Bronchial epithelial cell (primary cell): ENCODE results near the gene FOXRED1. TPM values are rescaled to one million over a fixed set of nuclear protein-coding genes. Genes with fewer than 3 reads are reported as not detected.
A peak's percentile ranks its signal among the peaks of the same experiment; 100 is the strongest.

Experiments
- DNase-seq: peaks from one replicate; pipeline ENCODE4 v3.0.0-alpha.2; 2010; ENCODE audit warnings: low read depth
- FAIRE-seq: peaks from 2 replicates; lab custom pipeline; 2011; peaks lifted over from hg19 to GRCh38; lab: Jason Lieb, UNC
- H3K27me3 ChIP-seq: 2 replicates; pipeline ENCODE4 v1.5.1; 2011; ENCODE audit warnings: low read length; ENCODE audit not compliant: control insufficient read depth, insufficient read depth
- H3K36me3 ChIP-seq: 2 replicates; pipeline ENCODE4 v1.5.1; 2011; ENCODE audit warnings: low read length; ENCODE audit not compliant: control insufficient read depth, insufficient read depth
- H3K4me3 ChIP-seq: 2 replicates; pipeline ENCODE4 v1.5.1; 2011; ENCODE audit warnings: mild to moderate bottlenecking, low read depth, low read length, control low read depth
- total RNA-seq: library from RNA; depleted of rRNA; stranded (reverse); fragments of >200 nt; gene quantifications from 2 replicates; pipeline ENCODE4 v1.2.1, GENCODE V29; 2014
- TF ChIP-seq, protein P1 (sequence below): IDR thresholded peaks from 2 replicates; pipeline ENCODE4 v1.5.1; 2011; ENCODE audit warnings: mild to moderate bottlenecking, moderate library complexity, low read length, control low read depth, inconsistent platforms; ENCODE audit not compliant: insufficient read depth, severe bottlenecking

Gene FOXRED1
- total RNA-seq, 1 donor from 2014 or later, result 16.8 TPM

DNA sequence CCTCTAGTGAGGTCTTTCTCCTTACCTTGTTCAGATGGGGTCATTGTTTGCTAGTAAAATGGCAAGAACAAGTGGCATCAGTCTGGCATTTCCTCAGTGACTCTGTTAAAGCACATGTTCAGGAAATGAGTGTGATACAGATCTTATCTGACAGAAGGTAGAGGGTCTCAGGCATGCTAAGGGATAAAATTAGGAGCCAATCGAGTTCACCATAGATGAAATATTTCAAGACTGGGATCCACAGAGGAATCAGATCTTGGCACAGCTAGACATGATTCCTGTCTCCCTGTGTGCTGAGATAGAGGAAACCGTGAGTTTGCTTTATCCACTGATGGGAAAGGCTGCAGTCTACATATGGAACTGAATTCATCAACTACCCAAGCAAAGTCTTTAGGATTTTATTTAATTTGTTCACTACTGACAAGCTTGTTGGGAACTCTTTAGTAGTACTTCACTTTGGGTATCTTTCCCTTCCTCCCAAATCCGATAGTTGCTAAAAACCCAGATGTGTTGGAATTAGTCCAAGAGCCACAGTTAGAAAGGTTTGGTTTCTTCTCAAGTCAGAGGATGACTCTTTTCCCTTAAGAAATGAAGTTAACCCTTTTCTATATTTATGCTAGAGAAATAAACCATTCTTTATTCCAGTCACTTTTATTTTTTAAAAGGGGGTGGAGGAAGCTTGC, 39.0 kb upstream of the FOXRED1 start:
- TF ChIP-seq, protein P1, sequence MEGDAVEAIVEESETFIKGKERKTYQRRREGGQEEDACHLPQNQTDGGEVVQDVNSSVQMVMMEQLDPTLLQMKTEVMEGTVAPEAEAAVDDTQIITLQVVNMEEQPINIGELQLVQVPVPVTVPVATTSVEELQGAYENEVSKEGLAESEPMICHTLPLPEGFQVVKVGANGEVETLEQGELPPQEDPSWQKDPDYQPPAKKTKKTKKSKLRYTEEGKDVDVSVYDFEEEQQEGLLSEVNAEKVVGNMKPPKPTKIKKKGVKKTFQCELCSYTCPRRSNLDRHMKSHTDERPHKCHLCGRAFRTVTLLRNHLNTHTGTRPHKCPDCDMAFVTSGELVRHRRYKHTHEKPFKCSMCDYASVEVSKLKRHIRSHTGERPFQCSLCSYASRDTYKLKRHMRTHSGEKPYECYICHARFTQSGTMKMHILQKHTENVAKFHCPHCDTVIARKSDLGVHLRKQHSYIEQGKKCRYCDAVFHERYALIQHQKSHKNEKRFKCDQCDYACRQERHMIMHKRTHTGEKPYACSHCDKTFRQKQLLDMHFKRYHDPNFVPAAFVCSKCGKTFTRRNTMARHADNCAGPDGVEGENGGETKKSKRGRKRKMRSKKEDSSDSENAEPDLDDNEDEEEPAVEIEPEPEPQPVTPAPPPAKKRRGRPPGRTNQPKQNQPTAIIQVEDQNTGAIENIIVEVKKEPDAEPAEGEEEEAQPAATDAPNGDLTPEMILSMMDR, result no peak
- H3K36me3 ChIP-seq, result no peaks in the 10 kb centered on the region
- H3K27me3 ChIP-seq, result no peaks in the 10 kb centered on the region
- DNase-seq (no peak), FAIRE-seq (no peak)
- H3K4me3 ChIP-seq, result no peak overlapping the region

DNA sequence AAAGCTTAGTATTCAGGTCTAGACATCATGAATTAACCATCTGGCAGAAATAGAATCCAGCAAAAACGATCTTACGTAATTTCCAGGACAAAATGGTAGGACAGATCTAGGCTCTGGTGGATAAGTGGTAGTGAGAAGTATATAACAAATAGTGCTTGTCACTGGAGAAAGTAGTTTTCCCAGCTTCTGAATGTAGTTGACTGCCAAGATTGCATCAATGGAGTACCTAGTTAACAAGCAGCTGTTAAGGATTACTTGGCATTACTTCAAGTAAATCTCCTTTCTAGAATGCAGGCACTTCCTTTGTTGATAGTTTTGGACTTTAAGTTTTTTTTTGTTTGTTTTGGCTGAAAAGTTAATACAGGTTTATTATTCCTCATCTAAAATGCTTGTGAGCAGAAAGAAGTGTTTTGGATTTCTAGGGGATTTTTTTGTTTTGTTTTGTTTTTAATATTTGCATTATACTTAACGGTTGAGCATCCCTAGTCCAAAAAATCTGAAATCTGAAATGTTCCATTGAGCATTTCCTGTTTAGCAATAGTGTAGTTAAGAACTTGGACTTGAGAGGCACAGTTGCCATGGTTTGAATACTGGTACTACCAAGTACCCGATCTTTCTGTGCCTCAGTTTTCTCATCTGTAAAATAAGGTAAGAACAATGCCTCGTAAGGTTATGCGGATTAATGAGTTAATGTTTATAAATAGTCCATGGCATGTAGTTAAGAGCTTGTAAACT, 37.1 kb upstream of the FOXRED1 start:
- no peaks in the 10 kb centered on the region for H3K36me3 ChIP-seq
- H3K27me3 ChIP-seq, result no peaks in the 10 kb centered on the region
- TF ChIP-seq, protein P1, result no peak
- FAIRE-seq (no peak), DNase-seq (peak; percentile 3)
- H3K4me3 ChIP-seq, result no peak overlapping the region

DNA sequence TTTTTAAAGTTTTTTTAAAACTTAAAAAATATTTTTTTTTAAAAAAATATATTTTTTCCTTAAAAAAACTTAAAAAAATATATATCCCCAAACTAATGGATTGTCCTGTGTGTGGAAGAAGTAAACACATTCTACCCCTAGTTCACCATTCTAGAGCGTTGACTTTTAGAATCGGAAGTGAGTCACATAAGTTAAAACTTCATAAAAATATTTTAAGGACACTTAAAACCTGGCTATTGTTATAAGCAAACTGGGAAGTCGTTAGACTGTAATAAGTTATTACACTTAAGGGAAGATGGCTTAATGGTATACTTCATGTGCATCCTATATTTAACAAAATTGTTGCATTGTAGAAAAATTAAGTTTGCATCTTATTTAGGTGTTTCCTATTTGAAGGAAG, 36.3 kb upstream of the FOXRED1 start:
- TF ChIP-seq, protein P1, result no peak
- Histone ChIP-seq H3K36me3 (no peaks in the 10 kb centered on the region), H3K27me3 (no peaks in the 10 kb centered on the region), H3K4me3 (no peak overlapping the region)
- FAIRE-seq, result no peak
- DNase-seq, result no peak

GRCh38 chr11:126233391-126233790, 35.6 kb upstream of the FOXRED1 start:
- Histone ChIP-seq H3K36me3 (peaks cover 1% of the 10 kb centered on the region), H3K4me3 (no peak overlapping the region), H3K27me3 (no peaks in the 10 kb centered on the region)
- TF ChIP-seq, protein P1, result no peak
- DNase-seq (peak; percentile 53), FAIRE-seq (no peak)

DNA sequence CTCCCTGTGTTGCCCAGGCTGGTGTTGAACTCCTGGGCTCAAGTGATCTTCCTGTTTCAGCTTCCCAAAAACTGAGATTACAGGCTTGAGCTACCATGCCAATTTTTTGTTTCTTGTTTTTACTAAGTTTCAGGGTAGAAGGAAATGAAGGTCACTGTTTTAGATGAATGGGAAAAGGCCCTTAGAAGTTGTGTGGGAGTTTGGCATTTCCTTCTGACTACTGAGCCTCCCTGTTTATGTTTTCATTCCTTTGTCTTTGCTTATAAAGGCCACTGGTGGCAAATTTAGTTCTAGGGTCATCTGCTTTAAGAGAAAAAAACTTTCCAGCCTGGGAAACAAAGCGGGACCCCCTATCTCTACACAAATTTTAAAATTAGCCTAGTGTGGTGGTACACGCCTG, 22.3 kb upstream of the FOXRED1 start:
- H3K27me3 ChIP-seq, result no peaks in the 10 kb centered on the region
- DNase-seq (no peak), FAIRE-seq (no peak)
- H3K36me3 ChIP-seq, result peaks cover 3% of the 10 kb centered on the region
- no peak overlapping the region for H3K4me3 ChIP-seq
- TF ChIP-seq, protein P1, result no peak

DNA sequence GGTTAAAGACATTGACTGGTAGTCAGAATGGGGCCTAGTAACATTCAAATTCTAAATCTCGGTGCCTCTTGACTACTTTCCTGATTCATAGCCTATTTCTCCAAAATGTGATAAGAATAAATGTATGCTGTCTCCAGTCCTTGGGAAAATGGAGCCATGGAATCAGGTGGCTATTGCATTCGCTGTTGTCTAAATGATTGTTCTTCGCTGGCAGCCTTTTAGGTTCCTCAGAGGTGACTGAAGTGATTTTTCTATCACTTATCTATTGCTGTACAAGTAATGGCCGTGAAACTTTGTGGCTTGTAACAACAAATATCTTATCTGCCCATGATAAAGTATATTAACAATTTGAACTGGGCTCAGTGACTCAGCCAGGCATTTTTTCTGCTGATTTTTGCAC, 15.7 kb upstream of the FOXRED1 start:
- H3K4me3 ChIP-seq, result no peak overlapping the region
- TF ChIP-seq, protein P1, result no peak
- FAIRE-seq (no peak), DNase-seq (no peak)
- H3K27me3 ChIP-seq, result no peaks in the 10 kb centered on the region
- peaks cover 6% of the 10 kb centered on the region for H3K36me3 ChIP-seq
